Renal cortical epithelial cell (primary cell): ENCODE measurements around the gene CD72. TPM values are rescaled to one million over a fixed set of nuclear protein-coding genes. Genes with fewer than 3 reads are reported as not detected.
"Not testable (repeated sequence)": the region's sequence is repeated elsewhere in the genome, so short reads cannot be mapped to it uniquely, and the experiment has no call there.

Source experiments
- DNase-seq: peaks from one replicate; pipeline ENCODE4 v3.0.0-alpha.2; 2011; ENCODE audit warnings: low read depth
- total RNA-seq: library from RNA; depleted of rRNA; stranded (reverse); fragments of >200 nt; gene quantifications from 2 replicates; pipeline ENCODE4 v1.2.3, GENCODE V29; 2014

CD72 gene
- total RNA-seq, 1 donor from 2014 or later: 0.60 TPM

DNA sequence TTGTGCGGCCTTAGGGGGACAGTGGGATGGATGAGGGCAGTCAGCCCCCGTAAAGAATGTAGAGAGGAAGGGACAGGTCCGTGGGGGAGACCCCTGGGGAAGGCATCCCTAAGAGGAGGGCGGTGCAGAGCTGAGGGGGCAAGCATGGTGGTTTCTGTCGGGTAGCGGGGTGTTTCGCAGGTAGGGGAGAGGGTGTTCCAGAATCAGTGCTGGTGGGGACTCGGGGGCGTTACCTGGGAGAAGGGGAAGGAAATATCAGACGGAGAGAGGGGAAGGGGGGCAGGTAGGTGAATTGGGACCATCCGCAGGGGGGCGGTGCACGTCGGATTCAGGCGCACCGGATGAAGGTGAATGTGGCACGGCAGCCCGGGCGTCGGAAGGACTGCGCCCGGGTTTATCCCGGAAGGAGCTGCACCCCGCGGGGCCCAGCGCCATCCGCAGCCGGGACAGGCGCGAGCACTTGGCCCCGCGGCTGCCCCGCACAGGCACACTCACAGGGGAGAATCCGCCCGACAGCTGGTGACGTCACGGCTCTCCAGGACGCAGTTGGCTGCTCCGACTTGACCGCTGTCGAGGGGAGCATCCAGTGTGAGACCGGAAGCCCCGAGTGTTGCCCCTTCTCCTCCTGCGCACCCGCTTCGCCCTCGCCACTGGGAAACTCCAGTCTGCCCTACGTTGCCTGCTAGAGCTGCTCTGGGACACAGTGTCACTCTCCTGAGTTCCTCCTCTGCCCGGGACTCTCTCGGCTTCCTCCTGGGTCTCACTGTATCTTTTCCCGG lies 1.3 kb downstream of the CD72 start:
- peak; percentile 17 for DNase-seq

DNA sequence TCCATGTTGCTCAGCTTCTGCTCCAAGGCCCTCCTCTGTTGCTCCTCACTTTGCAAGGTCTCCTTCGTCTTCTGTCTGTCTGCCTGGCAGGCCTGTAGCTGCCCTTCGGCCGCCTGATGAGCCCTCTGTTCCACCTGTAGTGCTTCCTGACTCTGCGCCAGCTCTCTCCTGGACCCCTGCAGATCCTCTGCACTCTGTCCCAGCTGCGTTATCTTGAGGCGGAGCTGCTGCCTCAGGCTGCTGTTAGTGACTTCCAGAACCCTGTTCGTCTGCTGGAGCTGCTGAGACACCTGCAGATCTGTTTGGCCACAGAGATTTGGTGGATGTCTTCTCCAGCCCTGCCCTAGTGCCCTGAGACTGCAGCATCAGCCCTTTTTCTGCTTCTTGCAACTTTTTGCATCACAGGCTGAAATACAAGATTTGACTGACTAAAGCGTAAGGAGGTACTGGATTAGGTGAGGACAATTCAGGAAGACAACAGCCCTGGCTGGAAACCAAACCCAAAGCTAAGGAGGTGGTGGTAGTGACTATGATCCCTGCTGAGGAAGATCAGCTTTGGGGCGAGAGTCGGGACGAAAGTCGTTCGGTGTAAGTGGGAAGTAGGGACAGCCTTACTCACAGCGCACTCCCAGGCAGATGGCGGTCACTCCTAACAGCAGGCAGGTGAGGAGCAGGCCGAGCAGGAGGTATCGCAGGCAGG lies 2.1 kb downstream of the CD72 start:
- no peak for DNase-seq

DNA sequence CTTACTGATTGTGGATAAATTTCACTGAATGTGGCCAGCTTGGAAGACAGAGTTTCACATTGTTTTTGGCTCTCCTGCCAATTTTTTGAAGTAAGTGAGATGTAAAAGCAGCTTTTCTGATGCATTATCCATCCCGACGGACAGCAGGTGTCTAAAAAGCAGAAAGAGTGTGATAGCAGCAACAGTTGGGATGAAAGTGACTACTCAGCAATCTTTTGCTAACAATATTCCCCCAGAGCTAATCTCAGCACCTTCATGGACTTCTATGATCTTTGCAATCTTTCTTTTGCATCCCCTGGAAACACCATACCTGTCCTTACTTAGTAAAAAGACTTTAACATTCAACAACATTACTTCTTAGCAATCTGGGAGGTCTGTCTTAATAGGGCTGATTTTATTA lies 5.4 kb downstream of the CD72 start:
- no peak for DNase-seq

DNA sequence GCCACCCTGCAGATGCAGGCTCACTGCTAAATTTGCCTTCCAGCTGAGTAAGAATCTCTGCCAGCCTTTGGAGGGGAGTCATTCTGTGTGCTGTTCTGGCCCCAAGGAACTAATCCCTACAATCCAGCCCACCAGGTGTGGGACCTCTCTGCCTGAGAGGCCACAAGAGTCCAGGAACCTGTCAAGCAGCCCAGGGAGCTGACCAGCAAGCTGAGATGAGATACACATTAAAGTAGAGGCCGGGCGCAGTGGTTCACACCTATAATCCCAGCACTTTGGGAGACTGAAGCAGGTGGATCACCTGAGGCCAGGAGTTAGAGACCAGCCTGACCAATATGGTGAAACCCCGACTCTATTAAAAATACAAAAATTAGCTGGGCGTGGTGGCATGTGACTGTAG lies 6.1 kb downstream of the CD72 start:
- DNase-seq: not testable (repeated sequence)

DNA sequence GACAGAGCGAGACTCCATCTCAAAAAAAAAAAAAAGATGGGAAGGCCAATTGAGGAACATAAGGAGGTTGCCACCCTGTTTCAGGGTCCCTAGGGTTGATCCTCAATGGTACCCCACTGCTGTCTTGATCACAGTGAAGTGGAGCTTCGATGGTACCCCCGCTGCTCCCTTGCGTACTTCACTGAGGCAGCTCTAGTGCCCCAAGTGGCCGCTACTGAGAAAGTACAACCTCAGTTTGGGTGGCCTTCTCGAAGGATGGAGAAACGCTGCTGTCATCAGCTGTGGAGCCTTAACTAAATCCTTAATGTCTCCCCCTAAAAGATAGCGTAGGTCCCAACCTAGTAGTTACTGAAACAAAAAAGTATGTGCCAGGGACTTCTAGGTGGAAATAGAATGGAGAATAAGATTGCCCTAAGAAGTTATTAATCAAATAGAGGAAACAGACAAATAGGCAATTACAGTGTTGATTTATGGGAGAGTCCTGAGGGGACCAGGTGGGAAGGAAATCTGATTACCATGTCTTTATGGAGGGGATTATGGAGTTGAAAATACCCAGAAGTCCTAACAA lies 6.9 kb downstream of the CD72 start:
- DNase-seq: peak; percentile 33

DNA sequence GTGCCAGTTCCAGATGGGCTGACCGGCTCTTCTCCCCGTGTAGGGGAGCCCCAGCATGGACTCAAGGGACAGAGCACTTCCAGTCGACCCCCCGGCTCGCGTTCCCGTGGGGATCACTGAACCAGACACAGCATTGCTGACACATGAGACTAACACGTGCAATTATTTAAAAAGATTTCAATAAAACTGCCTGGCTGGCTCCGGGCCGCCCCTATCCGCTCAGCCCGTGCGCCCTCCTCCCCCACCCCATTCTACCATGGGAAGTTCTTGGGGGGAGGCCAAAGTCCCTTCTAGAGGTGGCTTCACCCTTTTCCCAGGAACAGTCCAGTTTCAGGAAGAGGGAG lies 8.4 kb downstream of the CD72 start:
- no peak for DNase-seq

DNA sequence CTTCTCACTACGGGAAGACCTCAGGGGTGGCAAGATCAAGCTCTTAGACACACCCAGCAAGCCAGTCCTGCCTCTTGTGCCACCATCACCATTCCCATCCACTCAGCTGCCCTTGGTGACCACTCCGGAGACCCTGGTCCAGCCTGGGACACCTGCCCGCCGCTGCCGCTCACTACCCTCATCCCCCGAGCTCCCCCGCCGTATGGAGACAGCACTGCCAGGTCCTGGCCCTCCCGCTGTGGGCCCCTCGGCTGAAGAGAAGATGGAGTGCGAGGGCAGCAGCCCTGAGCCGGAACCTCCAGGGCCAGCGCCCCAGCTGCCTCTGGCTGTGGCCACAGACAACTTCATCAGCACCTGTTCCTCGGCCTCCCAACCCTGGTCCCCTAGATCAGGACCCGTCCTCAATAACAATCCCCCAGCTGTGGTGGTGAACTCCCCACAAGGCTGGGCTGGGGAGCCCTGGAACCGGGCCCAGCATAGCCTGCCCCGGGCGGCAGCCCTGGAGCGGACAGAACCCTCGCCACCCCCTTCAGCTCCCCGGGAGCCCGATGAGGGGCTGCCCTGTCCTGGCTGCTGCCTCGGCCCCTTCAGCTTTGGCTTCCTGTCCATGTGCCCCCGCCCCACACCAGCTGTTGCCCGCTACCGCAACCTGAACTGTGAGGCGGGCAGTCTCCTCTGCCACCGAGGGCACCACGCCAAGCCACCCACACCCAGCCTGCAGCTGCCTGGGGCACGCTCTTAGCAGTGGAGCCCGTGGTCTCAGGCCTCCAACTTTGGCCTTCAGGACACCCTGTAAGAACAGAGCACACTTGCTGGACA lies 9.0 kb downstream of the CD72 start:
- DNase-seq: no peak

DNA sequence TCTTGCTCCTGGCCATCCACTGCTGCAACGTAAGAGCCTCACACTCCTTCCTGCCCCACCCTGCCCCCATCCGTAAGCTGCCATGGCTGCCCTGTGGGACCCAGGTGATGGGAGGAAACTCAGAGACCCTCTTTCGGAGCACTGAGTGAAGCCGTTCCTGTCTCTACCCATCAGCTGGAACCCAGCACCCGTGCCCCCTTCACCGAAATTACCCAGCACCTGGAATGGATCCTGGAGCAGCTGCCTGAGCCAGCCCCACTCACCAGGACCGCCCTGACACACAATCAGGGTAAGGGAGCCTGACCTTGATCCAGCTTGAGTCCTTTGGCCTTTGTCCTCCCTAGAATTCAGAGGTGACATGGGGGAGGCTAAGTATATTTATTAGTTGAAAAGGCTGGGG lies 10.0 kb downstream of the CD72 start:
- DNase-seq: no peak

DNA sequence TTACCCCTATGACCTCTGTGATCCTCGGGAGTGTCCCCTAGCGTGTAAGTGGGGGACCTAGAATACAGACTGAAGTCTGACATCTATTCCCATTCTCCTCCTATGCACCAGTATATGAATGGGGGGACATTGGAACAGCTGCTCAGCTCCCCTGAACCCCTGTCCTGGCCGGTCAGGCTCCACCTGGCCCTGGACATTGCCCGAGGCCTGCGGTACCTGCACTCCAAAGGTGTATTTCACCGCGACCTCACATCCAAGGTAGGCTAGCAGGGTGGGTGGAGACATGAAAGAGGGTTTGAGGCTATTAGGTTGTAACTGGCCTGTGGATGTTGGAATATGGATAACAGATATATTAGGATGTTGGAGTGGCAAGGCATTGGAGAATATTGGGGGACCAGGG lies 11.5 kb downstream of the CD72 start:
- no peak for DNase-seq

DNA sequence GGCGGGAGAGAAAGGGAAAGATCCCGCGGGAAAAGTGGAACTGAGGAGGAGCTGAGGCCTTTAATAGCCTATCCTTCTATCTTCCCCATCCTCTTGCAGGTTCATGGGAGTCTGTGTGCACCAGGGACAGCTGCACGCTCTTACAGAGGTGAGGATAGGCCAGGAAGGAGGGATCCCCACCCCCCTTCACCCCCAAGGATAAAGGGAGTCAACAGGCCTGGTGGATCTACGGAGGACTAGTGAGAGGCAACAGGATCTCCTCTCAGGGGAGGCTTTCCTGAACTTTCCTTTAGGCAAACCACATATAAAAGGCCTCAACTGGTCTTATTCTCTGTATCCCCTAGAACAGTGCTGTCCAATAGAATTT lies 12.1 kb downstream of the CD72 start:
- DNase-seq: no peak

DNA sequence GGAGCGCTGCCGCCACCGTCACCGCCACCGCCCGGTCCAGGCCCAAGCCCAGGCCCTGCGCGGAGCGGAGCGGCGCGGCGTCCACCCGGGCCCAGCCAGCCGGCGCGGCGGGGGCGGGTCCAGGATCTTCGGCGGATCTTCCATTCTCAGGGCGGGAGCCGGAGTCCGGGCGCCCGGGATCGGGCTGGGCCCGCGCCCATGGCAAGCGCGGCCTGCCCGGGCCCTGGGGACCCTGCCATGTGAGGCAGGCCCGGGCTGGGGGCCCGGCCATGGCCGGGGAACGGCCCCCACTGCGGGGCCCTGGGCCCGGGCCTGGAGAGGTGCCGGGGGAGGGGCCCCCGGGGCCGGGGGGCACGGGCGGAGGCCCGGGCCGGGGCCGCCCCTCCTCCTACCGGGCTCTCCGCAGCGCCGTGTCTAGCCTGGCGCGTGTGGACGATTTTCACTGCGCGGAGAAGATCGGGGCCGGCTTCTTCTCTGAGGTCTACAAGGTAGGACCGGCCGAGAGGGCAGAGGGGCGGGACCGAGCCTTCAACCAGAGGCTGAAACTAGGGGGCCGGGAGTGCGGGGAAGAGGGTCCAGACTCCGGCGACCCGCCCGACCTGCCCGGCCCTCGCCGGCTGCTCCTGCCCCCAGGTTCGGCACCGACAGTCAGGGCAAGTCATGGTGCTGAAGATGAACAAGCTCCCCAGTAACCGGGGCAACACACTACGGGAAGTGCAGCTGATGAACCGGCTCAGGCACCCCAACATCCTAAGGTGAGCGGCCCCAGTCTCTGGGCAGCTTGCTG lies 12.7 kb downstream of the CD72 start:
- no peak for DNase-seq

DNA sequence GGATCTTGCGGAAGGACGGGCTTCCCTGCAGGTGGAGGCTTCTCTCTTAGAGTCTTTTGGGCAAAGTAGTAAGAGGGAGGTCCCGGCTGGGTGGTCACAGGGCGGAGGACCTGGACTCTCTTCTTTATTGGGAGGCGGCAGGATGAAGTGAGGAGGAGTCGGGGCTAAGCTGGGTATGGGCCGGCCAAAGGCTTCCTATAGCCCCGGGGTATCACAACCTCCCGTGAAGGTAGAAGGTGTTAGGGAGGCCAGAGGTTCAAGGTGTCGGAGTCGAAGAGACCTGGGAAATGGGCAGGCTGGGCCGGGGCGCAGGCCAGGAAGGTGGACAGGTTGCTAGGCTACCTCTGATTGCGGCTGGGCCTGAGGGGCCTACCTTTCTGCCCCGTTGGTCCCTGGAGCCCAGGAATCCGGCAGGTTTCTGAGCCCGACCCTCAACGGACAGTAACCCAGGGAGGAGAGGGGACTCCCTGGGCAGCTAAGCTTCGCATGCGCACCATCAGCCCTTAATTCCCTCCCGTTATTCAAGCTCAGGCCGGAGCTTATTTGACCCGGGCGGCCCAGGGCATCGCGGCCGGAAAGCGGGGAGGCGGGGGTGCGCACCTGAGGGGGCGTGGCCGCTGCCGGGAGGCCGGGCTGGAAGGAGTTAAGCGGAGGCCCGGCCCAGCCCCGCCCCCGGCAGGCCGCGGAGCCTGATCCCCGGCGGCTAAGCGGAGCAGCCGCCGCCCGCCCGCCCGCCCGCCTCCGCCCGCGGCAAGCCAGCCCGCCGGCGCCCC lies 13.4 kb downstream of the CD72 start, which contains the start of gene TESK1:
Gene TESK1 (plus strand): TSS at position 685 of the 773 bp plus-strand sequence. CDS start 358 bp downstream, outside the sequence.
- DNase-seq: peak; percentile 26

DNA sequence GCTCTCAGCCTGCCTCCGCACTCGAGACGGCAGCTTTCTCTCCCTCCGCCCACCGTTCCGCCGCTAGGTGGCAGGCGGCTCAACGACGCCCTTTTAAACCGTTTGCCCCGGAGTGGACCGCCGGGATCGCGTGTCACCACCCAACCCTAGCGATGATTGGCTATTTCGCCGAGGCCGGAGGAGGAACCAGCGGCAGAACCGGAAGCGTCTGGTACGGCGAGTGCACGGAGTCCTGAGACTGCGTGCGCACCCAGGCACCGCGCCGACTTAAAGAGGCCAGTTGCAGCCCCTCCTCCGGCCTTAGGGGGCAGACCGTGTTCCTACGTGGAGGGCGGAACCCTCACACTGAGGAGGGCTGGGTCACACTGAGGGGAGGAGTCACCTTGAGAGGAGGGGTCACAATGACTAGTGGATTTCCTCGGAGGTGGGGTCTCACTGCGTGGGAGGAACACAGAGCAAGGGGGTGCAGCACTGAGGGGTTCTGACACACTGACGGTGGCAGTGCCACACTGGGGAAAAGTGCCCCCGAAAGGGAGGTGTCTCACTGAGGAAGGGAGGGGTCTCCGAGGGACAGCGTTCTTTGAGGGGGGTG lies 14.1 kb downstream of the CD72 start:
- DNase-seq: peak; percentile 97

DNA sequence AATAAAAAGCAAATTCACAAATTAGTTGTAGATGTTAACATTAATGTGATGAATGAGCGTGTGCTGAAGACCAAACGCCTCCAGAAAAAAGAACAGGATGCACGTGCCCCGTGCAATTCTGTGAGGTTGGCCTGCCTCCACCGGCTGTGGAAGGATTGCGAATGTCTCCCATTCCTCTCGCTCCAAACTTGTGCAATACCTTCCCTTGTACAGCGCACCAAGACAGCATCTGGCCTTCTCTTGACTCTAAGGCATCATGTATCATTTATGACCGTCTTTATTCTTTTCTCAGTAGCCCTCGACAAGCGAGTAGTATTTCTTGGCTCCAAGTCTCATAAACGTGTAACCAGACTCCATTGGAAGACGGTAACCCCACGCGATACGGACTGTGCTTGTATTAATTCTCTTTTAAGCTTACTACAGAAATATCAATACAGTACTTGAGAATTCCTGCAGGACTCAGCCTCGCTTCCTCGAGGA lies 14.7 kb downstream of the CD72 start:
- peak; percentile 49 for DNase-seq

DNA sequence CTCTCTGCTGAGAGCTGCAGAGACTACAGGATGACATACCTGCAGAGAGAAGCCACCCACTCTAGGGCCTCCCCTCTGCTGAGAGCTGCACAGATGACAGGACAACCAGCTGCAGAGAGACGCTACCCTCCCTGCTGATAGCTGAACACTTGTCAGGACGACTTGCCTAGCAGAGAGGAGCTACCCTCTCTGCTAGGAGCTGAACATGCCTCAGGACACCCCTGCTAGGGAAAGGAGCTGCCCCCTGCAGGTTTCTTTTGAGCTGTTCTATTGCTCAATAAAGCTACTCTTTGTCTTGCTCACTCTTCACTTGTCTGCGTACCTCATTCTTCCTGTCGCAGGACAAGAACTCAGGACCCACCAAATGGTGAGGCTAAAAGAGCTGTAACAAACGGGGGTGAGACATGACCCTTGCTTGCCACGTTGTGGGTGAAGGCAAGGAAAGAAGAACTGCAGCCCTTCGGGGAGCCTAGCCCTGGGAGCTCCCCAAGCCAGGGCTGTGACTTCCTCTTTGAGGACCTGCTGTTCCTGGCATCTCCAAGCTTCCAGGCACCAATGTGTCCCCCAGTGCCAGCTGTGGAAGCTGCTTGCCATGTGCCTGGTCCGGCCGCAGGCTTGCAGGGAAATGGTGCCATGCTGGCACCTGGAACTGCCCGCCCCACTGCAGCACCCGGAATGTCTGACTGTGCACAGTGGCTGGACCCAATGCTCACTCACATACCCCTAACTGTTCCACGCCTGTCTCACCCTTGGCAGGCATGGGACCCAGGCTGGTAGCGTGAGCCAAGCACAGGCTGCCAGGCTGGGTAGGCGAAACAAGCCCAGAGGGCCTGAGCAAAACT lies 18.2 kb downstream of the CD72 start:
- no peak for DNase-seq

DNA sequence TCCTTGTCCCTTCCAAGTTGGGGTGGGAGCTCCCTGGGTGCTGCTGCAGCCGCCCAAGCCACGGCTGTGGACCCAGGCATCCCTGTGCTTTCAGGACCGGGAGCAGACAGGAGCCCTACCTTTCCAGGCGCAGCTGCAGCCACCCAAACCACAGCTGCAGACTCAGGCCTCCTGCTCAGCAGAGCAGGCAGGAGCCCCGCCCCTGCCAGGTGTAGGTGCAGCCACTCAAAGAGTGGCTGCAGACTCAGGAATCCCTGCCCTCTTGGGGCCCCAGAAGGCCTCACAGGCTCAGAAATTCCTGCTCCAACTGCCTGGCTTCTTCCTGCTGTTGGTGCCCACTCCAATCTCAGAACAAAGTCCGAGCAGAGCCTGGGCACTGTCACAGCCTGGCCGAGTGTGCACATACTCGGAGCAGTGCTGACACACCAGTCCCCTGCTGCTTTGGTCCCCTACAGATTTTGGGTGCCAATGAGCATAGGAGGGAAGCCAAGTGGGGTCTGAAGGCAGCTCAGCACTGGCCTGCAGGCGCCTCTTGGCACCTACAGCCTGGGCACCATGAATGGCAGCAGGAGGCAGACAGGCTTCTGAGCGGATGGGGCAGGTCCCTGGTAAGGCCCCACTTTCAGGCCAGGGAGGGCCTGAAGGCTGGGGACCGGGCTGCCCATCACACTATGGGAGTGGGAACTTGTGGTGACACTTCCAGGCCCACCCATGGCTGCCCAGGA lies 19.2 kb downstream of the CD72 start:
- DNase-seq: no peak

DNA sequence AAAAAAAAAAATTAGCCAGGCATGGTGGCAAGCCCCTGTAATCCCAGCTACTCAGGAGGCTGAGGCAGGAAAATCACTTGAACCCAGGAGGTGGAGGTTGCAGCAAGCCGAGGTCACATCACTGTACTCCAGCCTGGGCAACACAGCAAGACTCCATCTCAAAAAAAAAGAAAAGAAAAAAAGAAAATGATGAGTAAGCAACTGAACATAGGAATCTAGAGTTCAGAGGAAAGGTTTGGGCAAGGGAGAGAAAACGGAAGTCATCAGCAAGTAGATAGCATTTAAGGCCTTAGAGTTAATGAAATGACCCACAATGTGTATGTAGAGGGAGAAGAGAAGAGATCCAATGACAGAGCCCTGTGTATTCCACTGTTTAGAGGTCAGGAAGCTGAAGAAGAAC lies 21.3 kb downstream of the CD72 start:
- DNase-seq: not testable (repeated sequence)

DNA sequence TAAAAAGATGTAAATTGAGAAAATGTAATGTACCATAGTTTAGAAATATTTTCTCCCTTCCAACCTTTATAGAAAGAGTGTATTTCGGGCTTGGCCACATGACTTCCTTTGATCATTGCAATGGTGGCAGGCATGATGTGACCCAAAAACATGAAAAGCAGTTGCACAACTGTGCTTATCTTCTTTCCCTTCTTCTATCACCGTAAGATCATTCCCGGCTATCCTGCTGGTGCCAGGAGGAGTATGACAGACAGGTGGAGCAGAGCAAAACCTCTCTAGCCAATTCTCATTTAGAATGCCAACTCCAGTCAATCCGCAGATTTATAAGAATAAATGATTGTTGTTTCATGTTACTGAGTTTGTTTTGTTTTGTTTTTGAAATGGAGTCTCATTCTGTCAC lies 23.7 kb downstream of the CD72 start:
- no peak for DNase-seq

DNA sequence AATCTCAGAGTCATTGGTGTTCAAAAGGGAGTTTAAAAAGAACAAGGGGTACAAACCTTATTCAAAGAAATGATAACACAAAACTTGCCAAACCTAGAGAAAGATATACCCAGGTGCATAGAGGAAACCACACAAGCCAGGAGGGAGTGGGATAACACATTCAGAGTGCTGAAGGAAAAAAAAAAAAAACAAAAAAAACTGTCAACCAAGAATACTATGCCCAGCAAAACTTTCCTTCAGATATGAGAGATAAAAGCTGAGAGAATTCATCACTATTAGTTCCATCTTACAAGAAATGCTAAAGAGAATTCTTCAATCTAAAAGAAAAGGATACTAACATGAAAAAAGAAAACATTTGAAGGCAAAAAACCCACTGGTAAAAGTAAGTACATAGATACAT lies 24.6 kb downstream of the CD72 start:
- DNase-seq: no peak
